H1 (cell line): Measurements from ENCODE around the gene CROCC2.

Experiments
- ATF2 ChIP-seq: IDR thresholded peaks from 2 replicates; pipeline ENCODE4 v1.6.1; 2012; ENCODE audit warnings: low read length, inconsistent platforms
- ATF3 ChIP-seq: IDR thresholded peaks from 2 replicates; pipeline ENCODE4 v1.6.1; 2011; ENCODE audit warnings: low read depth, mild to moderate bottlenecking, low read length; ENCODE audit not compliant: insufficient read depth
- CREB1 ChIP-seq: IDR thresholded peaks from 2 replicates; pipeline ENCODE4 v1.6.1; 2012; ENCODE audit warnings: inconsistent platforms
- CTCF ChIP-seq, 3 experiments: IDR thresholded peaks; 1 replicate in 2 of 3; 2 replicates in 1 of 3; pipeline versions ENCODE4 v1.5.1 to v1.6.1; 2011; ENCODE audit warnings: low read length in 3 of 3, mild to moderate bottlenecking in 3 of 3, inconsistent platforms in 2 of 3, low read depth in 1 of 3, moderate library complexity in 1 of 3; ENCODE audit not compliant: insufficient read depth in 1 of 3; ENCODE audit errors: control extremely low read depth in 1 of 3
- EZH2 ChIP-seq: fragments of 200-600 bp; sonication (generic); IDR thresholded peaks from 2 replicates; pipeline ENCODE4 v1.7.1; 2012; ENCODE audit warnings: low read depth, mild to moderate bottlenecking, moderate library complexity, low read length, inconsistent platforms; ENCODE audit not compliant: severe bottlenecking
- TCF12 ChIP-seq: IDR thresholded peaks from 2 replicates; pipeline ENCODE4 v1.6.1; 2011; ENCODE audit warnings: low read depth, mild to moderate bottlenecking, low read length
- ZNF274 ChIP-seq: IDR thresholded peaks from 2 replicates; pipeline ENCODE4 v1.7.0; 2012; ENCODE audit warnings: low read length, borderline replicate concordance; ENCODE audit errors: extremely low read depth

GRCh38 chr2:240892925-240893324, 13.2 kb upstream of the CROCC2 start:
- TF ChIP-seq ATF3 (no peak), CTCF (IDR thresholded peaks at IDR 0.05; ENCODE audit: control extremely low read depth in 1 of 3, insufficient read depth in 1 of 3, low read depth in 1 of 3, low read length in 3 of 3) (no peak), ATF2 (no peak), CREB1 (no peak), ZNF274 (no peak), TCF12 (no peak), EZH2 (no peak)
